Calu3 (cell line): Measurements from ENCODE around the gene MYH10. TPM values are rescaled to one million over a fixed set of nuclear protein-coding genes. Genes with fewer than 3 reads are reported as not detected.

Experiments
- BruUV-seq: library from RNA; stranded (reverse); fragments of 400-500 nt; replicated peaks from 2 replicates; lab custom pipeline; 2021; lab: Mats Ljungman, UMichigan
- CTCF ChIA-PET: fragments of 300-600 bp; sonication (Branson Sonifier 250); formaldehyde crosslinking; loops from one replicate; lab custom pipeline; 2022; ENCODE audit warnings: antibody characterized with exemption; lab: Charles Lee
- DNase-seq: peaks from one replicate; pipeline ENCODE4 v3.0.0; 2022
- H3K27ac Mint-ChIP-seq: one replicate; pipeline ENCODE4 v1.8.0; 2022; ENCODE audit warnings: mixed read lengths; ENCODE audit not compliant: unreplicated experiment
- H3K27me3 Mint-ChIP-seq: one replicate; pipeline ENCODE4 v1.8.0; 2022; ENCODE audit warnings: mixed read lengths; ENCODE audit not compliant: unreplicated experiment
- H3K36me3 Mint-ChIP-seq: one replicate; pipeline ENCODE4 v1.8.0; 2022; ENCODE audit warnings: mild to moderate bottlenecking, moderate library complexity, mixed read lengths; ENCODE audit not compliant: insufficient read depth, unreplicated experiment
- H3K4me1 Mint-ChIP-seq: one replicate; pipeline ENCODE4 v1.8.0; 2022; ENCODE audit warnings: mild to moderate bottlenecking, low read depth, mixed read lengths; ENCODE audit not compliant: unreplicated experiment
- H3K4me3 Mint-ChIP-seq: one replicate; pipeline ENCODE4 v1.8.0; 2022; ENCODE audit warnings: mild to moderate bottlenecking, low read depth, moderate library complexity, mixed read lengths; ENCODE audit not compliant: unreplicated experiment
- H3K9me3 Mint-ChIP-seq: one replicate; pipeline ENCODE4 v1.8.0; 2022; ENCODE audit warnings: low read depth, mixed read lengths; ENCODE audit not compliant: unreplicated experiment
- intact Hi-C: fragments of 100-400 bp; cut with micrococcal nuclease; formaldehyde crosslinking; loops from one replicate; pipeline ENCODE4 v1.10.0; 2022; ENCODE audit not compliant: unreplicated experiment
- total RNA-seq: library from RNA; stranded (reverse); gene quantifications from 2 replicates; pipeline ENCODE4 v1.2.3, GENCODE V29; 2022
- TF ChIP-seq, protein P1 (sequence below): fragments of 200-600 bp; IDR thresholded peaks from one replicate; pipeline ENCODE4 v1.8.0; 2022; ENCODE audit warnings: antibody characterized with exemption; ENCODE audit not compliant: unreplicated experiment

The MYH10 gene
- total RNA-seq, 1 experiment from 2014 or later, result 37.0 TPM

- Mint-ChIP-seq H3K4me3 (no peak overlapping the region), H3K27me3 (no peaks in the 10 kb centered on the region), H3K27ac (no peak overlapping the region), H3K36me3 (peaks cover 21% of the 10 kb centered on the region), H3K4me1 (no peaks in the 10 kb centered on the region), H3K9me3 (no peaks in the 10 kb centered on the region)
- TF ChIP-seq, protein P1, sequence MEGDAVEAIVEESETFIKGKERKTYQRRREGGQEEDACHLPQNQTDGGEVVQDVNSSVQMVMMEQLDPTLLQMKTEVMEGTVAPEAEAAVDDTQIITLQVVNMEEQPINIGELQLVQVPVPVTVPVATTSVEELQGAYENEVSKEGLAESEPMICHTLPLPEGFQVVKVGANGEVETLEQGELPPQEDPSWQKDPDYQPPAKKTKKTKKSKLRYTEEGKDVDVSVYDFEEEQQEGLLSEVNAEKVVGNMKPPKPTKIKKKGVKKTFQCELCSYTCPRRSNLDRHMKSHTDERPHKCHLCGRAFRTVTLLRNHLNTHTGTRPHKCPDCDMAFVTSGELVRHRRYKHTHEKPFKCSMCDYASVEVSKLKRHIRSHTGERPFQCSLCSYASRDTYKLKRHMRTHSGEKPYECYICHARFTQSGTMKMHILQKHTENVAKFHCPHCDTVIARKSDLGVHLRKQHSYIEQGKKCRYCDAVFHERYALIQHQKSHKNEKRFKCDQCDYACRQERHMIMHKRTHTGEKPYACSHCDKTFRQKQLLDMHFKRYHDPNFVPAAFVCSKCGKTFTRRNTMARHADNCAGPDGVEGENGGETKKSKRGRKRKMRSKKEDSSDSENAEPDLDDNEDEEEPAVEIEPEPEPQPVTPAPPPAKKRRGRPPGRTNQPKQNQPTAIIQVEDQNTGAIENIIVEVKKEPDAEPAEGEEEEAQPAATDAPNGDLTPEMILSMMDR, result no peak
- intact Hi-C loops, result no loop called here
- no peak for DNase-seq
- CTCF ChIA-PET, result no interaction called here
- no TSS peak for BruUV-seq
Observed at GRCh38 chr17:8484465-8484864, 146.1 kb downstream of the MYH10 start.

- TF ChIP-seq, protein P1, result no peak
- H3K4me1 Mint-ChIP-seq, result no peaks in the 10 kb centered on the region
- no TSS peak for BruUV-seq
- intact Hi-C loops, result no loop called here
- DNase-seq, result no peak
- H3K27me3 Mint-ChIP-seq, result no peaks in the 10 kb centered on the region
- CTCF ChIA-PET, result no interaction called here
- no peak overlapping the region for H3K4me3 Mint-ChIP-seq
- no peak overlapping the region for H3K27ac Mint-ChIP-seq
- H3K36me3 Mint-ChIP-seq, result peaks cover 26% of the 10 kb centered on the region
- H3K9me3 Mint-ChIP-seq, result no peaks in the 10 kb centered on the region
Observed at GRCh38 chr17:8482546-8482945, 148.0 kb downstream of the MYH10 start.

- no TSS peak for BruUV-seq
- DNase-seq, result no peak
- TF ChIP-seq, protein P1, result no peak
- Mint-ChIP-seq H3K9me3 (no peaks in the 10 kb centered on the region), H3K27me3 (no peaks in the 10 kb centered on the region), H3K36me3 (peaks cover 21% of the 10 kb centered on the region), H3K27ac (no peak overlapping the region), H3K4me3 (no peak overlapping the region), H3K4me1 (no peaks in the 10 kb centered on the region)
- intact Hi-C loops, result no loop called here
- CTCF ChIA-PET, result no interaction called here
Observed at GRCh38 chr17:8481703-8482102, 148.8 kb downstream of the MYH10 start.

DNA sequence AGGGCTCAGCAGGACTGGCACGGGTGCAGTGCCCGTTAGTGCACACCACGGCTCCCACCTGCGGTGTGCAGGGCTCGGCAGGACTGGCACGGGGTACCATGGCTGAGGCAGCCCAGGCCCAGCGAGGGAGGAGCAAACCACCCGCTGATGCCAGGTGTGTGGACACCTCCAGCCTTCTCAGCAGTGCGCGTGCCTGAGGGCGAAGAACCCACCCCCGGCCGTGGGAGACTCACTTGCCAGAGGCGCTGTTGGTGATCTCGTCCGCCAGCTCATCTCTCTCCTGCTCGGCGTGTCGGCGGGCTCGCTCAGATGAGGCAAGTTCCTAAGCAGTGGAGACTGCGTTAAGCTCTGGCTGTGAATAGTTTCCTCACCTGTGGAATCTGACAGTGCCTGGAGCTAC lies 149.4 kb downstream of the MYH10 start:
- Mint-ChIP-seq H3K4me3 (no peak overlapping the region), H3K36me3 (peaks cover 21% of the 10 kb centered on the region), H3K4me1 (no peaks in the 10 kb centered on the region), H3K27ac (no peak overlapping the region), H3K9me3 (no peaks in the 10 kb centered on the region), H3K27me3 (no peaks in the 10 kb centered on the region)
- TF ChIP-seq, protein P1, result no peak
- no TSS peak for BruUV-seq
- CTCF ChIA-PET, result no interaction called here
- DNase-seq, result no peak
- intact Hi-C loops, result no loop called here
